HCT116 (cell line): ENCODE results near the gene GNG10. TPM values are rescaled to one million over a fixed set of nuclear protein-coding genes. Genes with fewer than 3 reads are reported as not detected.

Experiments
- ATAC-seq: fragments of 200-7000 bp; cut with Tn5 transposase; 2 replicates; pipeline ENCODE4 v1.9.1; 2020; ENCODE audit warnings: mild to moderate bottlenecking, moderate library complexity
- BruUV-seq: library from RNA; stranded (reverse); fragments of 400-500 nt; replicated peaks from 2 replicates; lab custom pipeline; 2021; lab: Mats Ljungman, UMichigan
- CTCF ChIA-PET: fragments of 300-600 bp; sonication (Branson Sonifier 250); formaldehyde crosslinking; loops from one replicate; lab custom pipeline; 2021; ENCODE audit warnings: antibody characterized with exemption; lab: Charles Lee
- POLR2A ChIA-PET: fragments of 300-600, 350-600 bp; sonication (Branson Sonifier 250); formaldehyde crosslinking; loops from one replicate; lab custom pipeline; 2021; ENCODE audit warnings: antibody characterized with exemption; lab: Charles Lee
- RAD21 ChIA-PET, 2 experiments: fragments of 300-600 bp; sonication (Branson Sonifier 250); formaldehyde crosslinking; loops; one replicate each; lab custom pipeline; 2023; ENCODE audit warnings: low total read pairs in 2 of 2; ENCODE audit not compliant: uncharacterized antibody in 2 of 2, unreplicated experiment in 2 of 2, low non-redundant PET in 1 of 2; lab: Charles Lee
- DNase-seq: peaks from one replicate; pipeline ENCODE4 v3.0.0-alpha.2; 2010; ENCODE audit warnings: low read depth, low spot score
- H2AFZ ChIP-seq: fragments of 200-600 bp; shearing (Covaris generic), sonication (generic); 2 replicates; pipeline ENCODE4 v1.6.1; 2017; ENCODE audit warnings: low read depth, mixed run types, mixed read lengths, antibody characterized with exemption, low read length; ENCODE audit not compliant: poor library complexity, severe bottlenecking
- H3K27ac ChIP-seq: 2 replicates; pipeline ENCODE4 v1.5.1; 2012; ENCODE audit warnings: low read depth, low read length
- H3K27me3 ChIP-seq: fragments of 200-600 bp; sonication (generic); 2 replicates; pipeline ENCODE4 v1.6.1; 2016; ENCODE audit warnings: mixed run types, low read length, mixed read lengths; ENCODE audit not compliant: insufficient read depth
- H3K36me3 ChIP-seq, 2 experiments: fragments of 200-500 bp in 1 of 2; fragments of 200-600 bp in 1 of 2; sonication (Bioruptor generic) in 1 of 2; sonication (generic) in 1 of 2; 2 replicates each; pipeline versions ENCODE4 v1.5.1 to v1.6.1; 2014 to 2016; ENCODE audit warnings: low read length in 2 of 2, inconsistent platforms in 1 of 2, mixed read lengths in 1 of 2, mixed run types in 1 of 2; ENCODE audit not compliant: insufficient read depth in 2 of 2, control insufficient read depth in 1 of 2
- H3K4me1 ChIP-seq, 2 experiments: fragments of 200-600 bp in 1 of 2; sonication (generic) in 1 of 2; 2 replicates each; pipeline versions ENCODE4 v1.5.1 to v1.6.1; 2012 to 2017; ENCODE audit warnings: low read length in 2 of 2, inconsistent platforms in 1 of 2, mild to moderate bottlenecking in 1 of 2, mixed read lengths in 1 of 2, mixed run types in 1 of 2, moderate library complexity in 1 of 2; ENCODE audit not compliant: insufficient read depth in 2 of 2, control insufficient read depth in 1 of 2
- H3K4me2 ChIP-seq: fragments of 200-600 bp; sonication (generic); 2 replicates; pipeline ENCODE4 v1.6.1; 2017; ENCODE audit warnings: mixed run types, low read length, mixed read lengths
- H3K4me3 ChIP-seq, 2 experiments: fragments of 200-600 bp in 1 of 2; sonication (generic) in 1 of 2; replicated peaks in 1 of 2; 2 replicates each; pipeline ENCODE4 v1.5.1; 2011 to 2016; ENCODE audit warnings: low read length in 2 of 2, control low read depth in 1 of 2, low read depth in 1 of 2, mild to moderate bottlenecking in 1 of 2, mixed read lengths in 1 of 2, mixed run types in 1 of 2
- H3K79me2 ChIP-seq: fragments of 200-600 bp; sonication (generic); 2 replicates; pipeline ENCODE4 v1.6.1; 2017; ENCODE audit warnings: mild to moderate bottlenecking, mixed run types, low read length, moderate library complexity, mixed read lengths; ENCODE audit not compliant: insufficient read depth
- H3K9ac ChIP-seq: fragments of 200-600 bp; sonication (generic); 2 replicates; pipeline ENCODE4 v1.6.1; 2016; ENCODE audit warnings: low read length, mixed read lengths
- H3K9me2 ChIP-seq: fragments of 200-600 bp; sonication (generic), shearing (Covaris generic); 2 replicates; pipeline ENCODE4 v1.6.1; 2017; ENCODE audit warnings: mixed run types, mild to moderate bottlenecking, moderate library complexity; ENCODE audit not compliant: insufficient read depth
- H3K9me3 ChIP-seq, 2 experiments: fragments of 200-500 bp in 1 of 2; fragments of 200-600 bp in 1 of 2; sonication (Bioruptor generic) in 1 of 2; sonication (generic) in 1 of 2; 2 replicates each; pipeline ENCODE4 v1.6.1; 2014 to 2017; ENCODE audit warnings: low read length in 2 of 2, mixed read lengths in 2 of 2, inconsistent platforms in 1 of 2, low read depth in 1 of 2, mild to moderate bottlenecking in 1 of 2, mixed run types in 1 of 2, moderate library complexity in 1 of 2; ENCODE audit not compliant: control insufficient read depth in 1 of 2, insufficient read depth in 1 of 2
- H4K20me1 ChIP-seq: fragments of 200-600 bp; sonication (generic), shearing (Covaris generic); 2 replicates; pipeline ENCODE4 v1.6.1; 2017; ENCODE audit warnings: mixed run types, mild to moderate bottlenecking, moderate library complexity; ENCODE audit not compliant: insufficient read depth
- CBX3 ChIP-seq: IDR thresholded peaks from 2 replicates; pipeline ENCODE4 v1.6.1; 2012; ENCODE audit warnings: low read depth
- CTCF ChIP-seq, 3 experiments: fragments of 200-600 bp in 1 of 3; sonication (generic) in 1 of 3; IDR thresholded peaks in 2 of 3; conservative IDR thresholded peaks in 1 of 3; 2 replicates each; pipeline ENCODE4 v1.5.1; 2012 to 2017; ENCODE audit warnings: low read depth in 2 of 3, low read length in 2 of 3, antibody characterized with exemption in 1 of 3, borderline replicate concordance in 1 of 3, control low read depth in 1 of 3, mild to moderate bottlenecking in 1 of 3, mixed read lengths in 1 of 3, mixed run types in 1 of 3, moderate library complexity in 1 of 3; ENCODE audit not compliant: insufficient read depth in 1 of 3
- EZH2 ChIP-seq: fragments of 200-600 bp; sonication (generic); IDR thresholded peaks from 2 replicates; pipeline ENCODE4 v1.6.1; 2017; ENCODE audit warnings: antibody characterized with exemption, mixed run types
- EZH2phosphoT487 ChIP-seq: fragments of 200-600 bp; IDR thresholded peaks from 2 replicates; pipeline ENCODE4 v1.6.1; 2018; ENCODE audit warnings: antibody characterized with exemption, borderline replicate concordance
- FOSL1 ChIP-seq: IDR thresholded peaks from 2 replicates; pipeline ENCODE4 v1.6.1; 2012; ENCODE audit warnings: low read depth
- JUND ChIP-seq: IDR thresholded peaks from 2 replicates; pipeline ENCODE4 v1.6.1; 2012
- MAX ChIP-seq: IDR thresholded peaks from 2 replicates; pipeline ENCODE4 v1.6.1; 2012
- POLR2AphosphoS5 ChIP-seq: IDR thresholded peaks from 2 replicates; pipeline ENCODE4 v1.6.1; 2011; ENCODE audit warnings: mild to moderate bottlenecking, low read depth, low read length, moderate library complexity
- RAD21 ChIP-seq: IDR thresholded peaks from 2 replicates; pipeline ENCODE4 v1.6.1; 2012; ENCODE audit warnings: low read depth, mild to moderate bottlenecking
- SIN3A ChIP-seq: IDR thresholded peaks from 2 replicates; pipeline ENCODE4 v1.6.1; 2012; ENCODE audit warnings: low read depth
- SP1 ChIP-seq: IDR thresholded peaks from 2 replicates; pipeline ENCODE4 v1.6.1; 2012; ENCODE audit warnings: low read depth
- TCF7L2 ChIP-seq: IDR thresholded peaks from 2 replicates; pipeline ENCODE4 v1.7.0; 2011; ENCODE audit warnings: borderline replicate concordance, inconsistent platforms; ENCODE audit not compliant: insufficient read depth, insufficient read length; ENCODE audit errors: extremely low read depth
- YY1 ChIP-seq: IDR thresholded peaks from 2 replicates; pipeline ENCODE4 v1.6.1; 2011; ENCODE audit warnings: low read length, low read depth, moderate library complexity, mild to moderate bottlenecking; ENCODE audit not compliant: insufficient replicate concordance; ENCODE audit errors: extremely low read depth
- ZFX ChIP-seq: fragments of 450-650 bp; IDR thresholded peaks from 2 replicates; pipeline ENCODE4 v1.6.1; 2017
- ZNF274 ChIP-seq: fragments of 200-500 bp; sonication (Bioruptor generic); IDR thresholded peaks from 2 replicates; pipeline ENCODE4 v1.6.1; 2014; ENCODE audit warnings: mild to moderate bottlenecking, low read depth, low read length, inconsistent platforms
- intact Hi-C: fragments of 100-400 bp; cut with micrococcal nuclease; formaldehyde crosslinking; loops from 2 replicates; pipeline ENCODE4 v1.10.0; 2022
- total RNA-seq: library from RNA; stranded (reverse); gene quantifications from one replicate; pipeline ENCODE4 v1.2.1, GENCODE V29; 2021; ENCODE audit not compliant: unreplicated experiment

The GNG10 gene
- total RNA-seq, 1 experiment from 2014 or later = 46.8 TPM

- ChIA-PET RAD21 (no interaction called here), CTCF (no interaction called here), POLR2A (no interaction called here)
- no peaks in the 10 kb centered on the region; the same call in 1 of the 2 replicates for H4K20me1 ChIP-seq
- no peaks in the 10 kb centered on the region for H3K9me2 ChIP-seq
- H2AFZ ChIP-seq = no peak overlapping the region
- H3K4me1 ChIP-seq = peaks cover 11 to 16% of the 10 kb centered on the region in 2 experiments
- intact Hi-C loops = no loop called here
- H3K9ac ChIP-seq = no peak overlapping the region
- H3K79me2 ChIP-seq = peaks cover 35% of the 10 kb centered on the region
- TF ChIP-seq CBX3 = no peak
- no peak for TF ChIP-seq FOSL1
- TF ChIP-seq POLR2AphosphoS5 = no peak
- no peak for TF ChIP-seq CTCF (IDR thresholded peaks at IDR 0.05 in 2 of 3, conservative IDR thresholded peaks at IDR 0.05 in 1 of 3; ENCODE audit: borderline replicate concordance in 1 of 3, insufficient read depth in 1 of 3, low read depth in 2 of 3, low read length in 2 of 3)
- TF ChIP-seq JUND = no peak
- TF ChIP-seq ZNF274 = no peak
- no peak for TF ChIP-seq YY1
- TF ChIP-seq EZH2 = no peak
- TF ChIP-seq SIN3A = no peak
- TF ChIP-seq EZH2phosphoT487 = no peak
- TF ChIP-seq RAD21 = no peak
- TF ChIP-seq ZFX = no peak
- TF ChIP-seq SP1 = no peak
- no peak for TF ChIP-seq TCF7L2
- TF ChIP-seq MAX = no peak
- H3K4me3 ChIP-seq = no peak overlapping the region; a peak in 1 of 4 replicates
- H3K36me3 ChIP-seq = peaks cover 3 to 6% of the 10 kb centered on the region in 2 experiments; a peak in 2 of 4 replicates
- no peaks in the 10 kb centered on the region for H3K27me3 ChIP-seq
- no peak for ATAC-seq
- H3K9me3 ChIP-seq = no peaks in the 10 kb centered on the region
- no peak overlapping the region for H3K27ac ChIP-seq
- DNase-seq = no peak
- BruUV-seq = no TSS peak
- H3K4me2 ChIP-seq = peak overlapping the region; percentile 99
Observed at GRCh38 chr9:111663301-111663823, 2.0 kb downstream of the GNG10 start.
